Measurements from ENCODE around the gene NPFFR2.

DNA sequence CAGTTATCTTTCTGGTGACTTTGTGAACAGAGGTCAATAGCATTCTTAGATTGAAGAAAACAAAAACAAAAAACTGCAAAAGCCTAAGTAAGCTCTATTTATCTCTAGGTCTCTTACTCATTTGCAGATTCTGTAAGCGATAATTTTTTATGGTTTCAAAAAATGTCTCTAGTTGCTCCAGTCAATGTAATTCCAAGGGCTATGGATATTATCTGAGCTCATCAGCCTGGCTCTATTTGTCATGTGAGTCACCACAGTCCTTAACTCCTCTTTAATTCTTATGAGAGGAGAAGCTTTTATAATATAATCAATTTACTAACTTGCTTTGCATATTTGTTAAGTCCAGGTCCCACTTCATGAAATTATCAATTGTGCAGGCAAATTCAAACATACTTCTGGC is 79.1 kb downstream of the NPFFR2 start:
- TF ChIP-seq, protein P1, sequence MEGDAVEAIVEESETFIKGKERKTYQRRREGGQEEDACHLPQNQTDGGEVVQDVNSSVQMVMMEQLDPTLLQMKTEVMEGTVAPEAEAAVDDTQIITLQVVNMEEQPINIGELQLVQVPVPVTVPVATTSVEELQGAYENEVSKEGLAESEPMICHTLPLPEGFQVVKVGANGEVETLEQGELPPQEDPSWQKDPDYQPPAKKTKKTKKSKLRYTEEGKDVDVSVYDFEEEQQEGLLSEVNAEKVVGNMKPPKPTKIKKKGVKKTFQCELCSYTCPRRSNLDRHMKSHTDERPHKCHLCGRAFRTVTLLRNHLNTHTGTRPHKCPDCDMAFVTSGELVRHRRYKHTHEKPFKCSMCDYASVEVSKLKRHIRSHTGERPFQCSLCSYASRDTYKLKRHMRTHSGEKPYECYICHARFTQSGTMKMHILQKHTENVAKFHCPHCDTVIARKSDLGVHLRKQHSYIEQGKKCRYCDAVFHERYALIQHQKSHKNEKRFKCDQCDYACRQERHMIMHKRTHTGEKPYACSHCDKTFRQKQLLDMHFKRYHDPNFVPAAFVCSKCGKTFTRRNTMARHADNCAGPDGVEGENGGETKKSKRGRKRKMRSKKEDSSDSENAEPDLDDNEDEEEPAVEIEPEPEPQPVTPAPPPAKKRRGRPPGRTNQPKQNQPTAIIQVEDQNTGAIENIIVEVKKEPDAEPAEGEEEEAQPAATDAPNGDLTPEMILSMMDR (IDR thresholded peaks at IDR 0.05), result no peak
- no peak for TF ChIP-seq POLR2A (IDR thresholded peaks at IDR 0.05)
